CD1c-positive myeloid dendritic cell (primary cell): ENCODE data around the gene HMOX1.

ENCODE experiments used
- DNase-seq: peaks from one replicate; pipeline ENCODE4 v3.0.0-alpha.2; 2016; ENCODE audit errors: extremely low spot score

The HMOX1 gene

GRCh38 chr22:35350539-35351503, 30.1 kb upstream of the HMOX1 start:
- DNase-seq, result peak; percentile 85

GRCh38 chr22:35352214-35353111, 28.4 kb upstream of the HMOX1 start:
- peak; percentile 96 for DNase-seq

GRCh38 chr22:35353318-35353717, 27.6 kb upstream of the HMOX1 start:
- peak; percentile 86 for DNase-seq

- no peak for DNase-seq
These were observed 26.8 kb upstream of the HMOX1 start for GRCh38 chr22:35354068-35354467.

GRCh38 chr22:35357883-35358621, 22.8 kb upstream of the HMOX1 start:
- DNase-seq, result no peak

GRCh38 chr22:35359380-35360065, 21.4 kb upstream of the HMOX1 start:
- DNase-seq, result no peak

GRCh38 chr22:35361001-35361558, 19.8 kb upstream of the HMOX1 start:
- DNase-seq, result no peak

- DNase-seq, result peak; percentile 51
These were observed 17.3 kb upstream of the HMOX1 start for GRCh38 chr22:35363566-35364086.

- peak; percentile 90 for DNase-seq
These were observed 16.7 kb upstream of the HMOX1 start for GRCh38 chr22:35364230-35364629.

GRCh38 chr22:35367331-35367886, 13.5 kb upstream of the HMOX1 start:
- peak; percentile 87 for DNase-seq

- no peak for DNase-seq
These were observed 12.5 kb upstream of the HMOX1 start for GRCh38 chr22:35368386-35368785.

GRCh38 chr22:35369996-35370395, 10.9 kb upstream of the HMOX1 start:
- no peak for DNase-seq

- no peak for DNase-seq
These were observed 7.1 kb upstream of the HMOX1 start for GRCh38 chr22:35373781-35374180.

- DNase-seq, result peak; percentile 87
These were observed 5.9 kb upstream of the HMOX1 start for GRCh38 chr22:35375031-35375430.

- DNase-seq, result no peak
These were observed 5.4 kb upstream of the HMOX1 start for GRCh38 chr22:35375526-35375925.

GRCh38 chr22:35376728-35377472, 4.0 kb upstream of the HMOX1 start:
- DNase-seq, result peak; percentile 99

- DNase-seq, result peak; percentile 59
These were observed 3.2 kb upstream of the HMOX1 start for GRCh38 chr22:35377735-35378134.

GRCh38 chr22:35378621-35379020, 2.3 kb upstream of the HMOX1 start:
- DNase-seq, result no peak

- DNase-seq, result no peak
These were observed 1.5 kb upstream of the HMOX1 start for GRCh38 chr22:35379146-35379993.
